HCT116 (cell line): ENCODE measurements around the gene RAB27B. TPM values are rescaled to one million over a fixed set of nuclear protein-coding genes. Genes with fewer than 3 reads are reported as not detected.

ENCODE experiments used
- ATAC-seq: fragments of 200-7000 bp; cut with Tn5 transposase; 2 replicates; pipeline ENCODE4 v1.9.1; 2020; ENCODE audit warnings: mild to moderate bottlenecking, moderate library complexity
- BruUV-seq: library from RNA; stranded (reverse); fragments of 400-500 nt; replicated peaks from 2 replicates; lab custom pipeline; 2021; lab: Mats Ljungman, UMichigan
- CTCF ChIA-PET: fragments of 300-600 bp; sonication (Branson Sonifier 250); formaldehyde crosslinking; loops from one replicate; lab custom pipeline; 2021; ENCODE audit warnings: antibody characterized with exemption; lab: Charles Lee
- POLR2A ChIA-PET: fragments of 300-600, 350-600 bp; sonication (Branson Sonifier 250); formaldehyde crosslinking; loops from one replicate; lab custom pipeline; 2021; ENCODE audit warnings: antibody characterized with exemption; lab: Charles Lee
- RAD21 ChIA-PET, 2 experiments: fragments of 300-600 bp; sonication (Branson Sonifier 250); formaldehyde crosslinking; loops; one replicate each; lab custom pipeline; 2023; ENCODE audit warnings: low total read pairs in 2 of 2; ENCODE audit not compliant: uncharacterized antibody in 2 of 2, unreplicated experiment in 2 of 2, low non-redundant PET in 1 of 2; lab: Charles Lee
- DNase-seq: peaks from one replicate; pipeline ENCODE4 v3.0.0-alpha.2; 2010; ENCODE audit warnings: low read depth, low spot score
- H2AFZ ChIP-seq: fragments of 200-600 bp; shearing (Covaris generic), sonication (generic); 2 replicates; pipeline ENCODE4 v1.6.1; 2017; ENCODE audit warnings: low read depth, mixed run types, mixed read lengths, antibody characterized with exemption, low read length; ENCODE audit not compliant: poor library complexity, severe bottlenecking
- H3K27ac ChIP-seq: 2 replicates; pipeline ENCODE4 v1.5.1; 2012; ENCODE audit warnings: low read depth, low read length
- H3K27me3 ChIP-seq: fragments of 200-600 bp; sonication (generic); 2 replicates; pipeline ENCODE4 v1.6.1; 2016; ENCODE audit warnings: mixed run types, low read length, mixed read lengths; ENCODE audit not compliant: insufficient read depth
- H3K36me3 ChIP-seq, 2 experiments: fragments of 200-500 bp in 1 of 2; fragments of 200-600 bp in 1 of 2; sonication (Bioruptor generic) in 1 of 2; sonication (generic) in 1 of 2; 2 replicates each; pipeline versions ENCODE4 v1.5.1 to v1.6.1; 2014 to 2016; ENCODE audit warnings: low read length in 2 of 2, inconsistent platforms in 1 of 2, mixed read lengths in 1 of 2, mixed run types in 1 of 2; ENCODE audit not compliant: insufficient read depth in 2 of 2, control insufficient read depth in 1 of 2
- H3K4me1 ChIP-seq, 2 experiments: fragments of 200-600 bp in 1 of 2; sonication (generic) in 1 of 2; 2 replicates each; pipeline versions ENCODE4 v1.5.1 to v1.6.1; 2012 to 2017; ENCODE audit warnings: low read length in 2 of 2, inconsistent platforms in 1 of 2, mild to moderate bottlenecking in 1 of 2, mixed read lengths in 1 of 2, mixed run types in 1 of 2, moderate library complexity in 1 of 2; ENCODE audit not compliant: insufficient read depth in 2 of 2, control insufficient read depth in 1 of 2
- H3K4me2 ChIP-seq: fragments of 200-600 bp; sonication (generic); 2 replicates; pipeline ENCODE4 v1.6.1; 2017; ENCODE audit warnings: mixed run types, low read length, mixed read lengths
- H3K4me3 ChIP-seq, 2 experiments: fragments of 200-600 bp in 1 of 2; sonication (generic) in 1 of 2; replicated peaks in 1 of 2; 2 replicates each; pipeline ENCODE4 v1.5.1; 2011 to 2016; ENCODE audit warnings: low read length in 2 of 2, control low read depth in 1 of 2, low read depth in 1 of 2, mild to moderate bottlenecking in 1 of 2, mixed read lengths in 1 of 2, mixed run types in 1 of 2
- H3K79me2 ChIP-seq: fragments of 200-600 bp; sonication (generic); 2 replicates; pipeline ENCODE4 v1.6.1; 2017; ENCODE audit warnings: mild to moderate bottlenecking, mixed run types, low read length, moderate library complexity, mixed read lengths; ENCODE audit not compliant: insufficient read depth
- H3K9ac ChIP-seq: fragments of 200-600 bp; sonication (generic); 2 replicates; pipeline ENCODE4 v1.6.1; 2016; ENCODE audit warnings: low read length, mixed read lengths
- H3K9me2 ChIP-seq: fragments of 200-600 bp; sonication (generic), shearing (Covaris generic); 2 replicates; pipeline ENCODE4 v1.6.1; 2017; ENCODE audit warnings: mixed run types, mild to moderate bottlenecking, moderate library complexity; ENCODE audit not compliant: insufficient read depth
- H3K9me3 ChIP-seq, 2 experiments: fragments of 200-500 bp in 1 of 2; fragments of 200-600 bp in 1 of 2; sonication (Bioruptor generic) in 1 of 2; sonication (generic) in 1 of 2; 2 replicates each; pipeline ENCODE4 v1.6.1; 2014 to 2017; ENCODE audit warnings: low read length in 2 of 2, mixed read lengths in 2 of 2, inconsistent platforms in 1 of 2, low read depth in 1 of 2, mild to moderate bottlenecking in 1 of 2, mixed run types in 1 of 2, moderate library complexity in 1 of 2; ENCODE audit not compliant: control insufficient read depth in 1 of 2, insufficient read depth in 1 of 2
- H4K20me1 ChIP-seq: fragments of 200-600 bp; sonication (generic), shearing (Covaris generic); 2 replicates; pipeline ENCODE4 v1.6.1; 2017; ENCODE audit warnings: mixed run types, mild to moderate bottlenecking, moderate library complexity; ENCODE audit not compliant: insufficient read depth
- ATF3 ChIP-seq: IDR thresholded peaks from 2 replicates; pipeline ENCODE4 v1.6.1; 2012
- CBX3 ChIP-seq: IDR thresholded peaks from 2 replicates; pipeline ENCODE4 v1.6.1; 2012; ENCODE audit warnings: low read depth
- CTCF ChIP-seq, 3 experiments: fragments of 200-600 bp in 1 of 3; sonication (generic) in 1 of 3; IDR thresholded peaks in 2 of 3; conservative IDR thresholded peaks in 1 of 3; 2 replicates each; pipeline ENCODE4 v1.5.1; 2012 to 2017; ENCODE audit warnings: low read depth in 2 of 3, low read length in 2 of 3, antibody characterized with exemption in 1 of 3, borderline replicate concordance in 1 of 3, control low read depth in 1 of 3, mild to moderate bottlenecking in 1 of 3, mixed read lengths in 1 of 3, mixed run types in 1 of 3, moderate library complexity in 1 of 3; ENCODE audit not compliant: insufficient read depth in 1 of 3
- EGR1 ChIP-seq: IDR thresholded peaks from 2 replicates; pipeline ENCODE4 v1.6.1; 2012; ENCODE audit warnings: low read depth
- ELF1 ChIP-seq: IDR thresholded peaks from 2 replicates; pipeline ENCODE4 v1.6.1; 2012; ENCODE audit warnings: low read depth, borderline replicate concordance
- EZH2 ChIP-seq: fragments of 200-600 bp; sonication (generic); IDR thresholded peaks from 2 replicates; pipeline ENCODE4 v1.6.1; 2017; ENCODE audit warnings: antibody characterized with exemption, mixed run types
- EZH2phosphoT487 ChIP-seq: fragments of 200-600 bp; IDR thresholded peaks from 2 replicates; pipeline ENCODE4 v1.6.1; 2018; ENCODE audit warnings: antibody characterized with exemption, borderline replicate concordance
- FOSL1 ChIP-seq: IDR thresholded peaks from 2 replicates; pipeline ENCODE4 v1.6.1; 2012; ENCODE audit warnings: low read depth
- MAX ChIP-seq: IDR thresholded peaks from 2 replicates; pipeline ENCODE4 v1.6.1; 2012
- POLR2A ChIP-seq: IDR thresholded peaks from 2 replicates; pipeline ENCODE4 v1.7.0; 2011; ENCODE audit warnings: borderline replicate concordance; ENCODE audit not compliant: insufficient read depth, insufficient read length; ENCODE audit errors: extremely low read depth
- POLR2AphosphoS5 ChIP-seq: IDR thresholded peaks from 2 replicates; pipeline ENCODE4 v1.6.1; 2011; ENCODE audit warnings: mild to moderate bottlenecking, low read depth, low read length, moderate library complexity
- REST ChIP-seq: IDR thresholded peaks from 2 replicates; pipeline ENCODE4 v1.6.1; 2012; ENCODE audit warnings: low read depth
- SIN3A ChIP-seq: IDR thresholded peaks from 2 replicates; pipeline ENCODE4 v1.6.1; 2012; ENCODE audit warnings: low read depth
- SRF ChIP-seq: IDR thresholded peaks from 2 replicates; pipeline ENCODE4 v1.6.1; 2012; ENCODE audit warnings: low read depth
- TCF7L2 ChIP-seq: IDR thresholded peaks from 2 replicates; pipeline ENCODE4 v1.7.0; 2011; ENCODE audit warnings: borderline replicate concordance, inconsistent platforms; ENCODE audit not compliant: insufficient read depth, insufficient read length; ENCODE audit errors: extremely low read depth
- ZFX ChIP-seq: fragments of 450-650 bp; IDR thresholded peaks from 2 replicates; pipeline ENCODE4 v1.6.1; 2017
- intact Hi-C: fragments of 100-400 bp; cut with micrococcal nuclease; formaldehyde crosslinking; loops from 2 replicates; pipeline ENCODE4 v1.10.0; 2022
- total RNA-seq: library from RNA; stranded (reverse); gene quantifications from one replicate; pipeline ENCODE4 v1.2.1, GENCODE V29; 2021; ENCODE audit not compliant: unreplicated experiment

Gene RAB27B
- total RNA-seq, 1 experiment from 2014 or later, result 2.2 TPM

- TF ChIP-seq CTCF (IDR thresholded peaks at IDR 0.05 in 2 of 3, conservative IDR thresholded peaks at IDR 0.05 in 1 of 3; ENCODE audit: borderline replicate concordance in 1 of 3, insufficient read depth in 1 of 3, low read depth in 2 of 3, low read length in 2 of 3) (no peak), FOSL1 (0 out of 2 replicates have a peak, but pooled peaks have one; percentile 6), SIN3A (no peak), ATF3 (no peak), SRF (peak; percentile 46), EGR1 (no peak)
Measured at GRCh38 chr18:54828281-54828881, at the start of gene RAB27B (continued).

GRCh38 chr18:54780285-54780861 is 47.9 kb upstream of the RAB27B start:
- no TSS peak for BruUV-seq
- no peak overlapping the region for H3K9ac ChIP-seq
- POLR2A ChIA-PET, result interaction anchor here (1.1 kb wide), 1 partner anchor 11 kb away, joined by 3 read pairs; no protein-coding TSS in a partner anchor
- H3K9me2 ChIP-seq, result no peaks in the 10 kb centered on the region
- no peak for DNase-seq
- intact Hi-C loops, result no loop called here
- CTCF ChIA-PET, result no interaction called here
- peaks cover 14 to 28% of the 10 kb centered on the region in 2 experiments for H3K4me1 ChIP-seq
- H3K4me3 ChIP-seq, result no peak overlapping the region
- H3K27me3 ChIP-seq, result no peaks in the 10 kb centered on the region
- H3K9me3 ChIP-seq, result no peaks in the 10 kb centered on the region
- H2AFZ ChIP-seq, result no peak overlapping the region
- RAD21 ChIA-PET, result no interaction called here
- no peaks in the 10 kb centered on the region for H3K79me2 ChIP-seq
- H3K4me2 ChIP-seq, result no peak overlapping the region
- ATAC-seq, result no peak
- H3K36me3 ChIP-seq, result no peaks in the 10 kb centered on the region
- no peaks in the 10 kb centered on the region for H4K20me1 ChIP-seq
- H3K27ac ChIP-seq, result no peak overlapping the region
- no peak for TF ChIP-seq TCF7L2
- no peak for TF ChIP-seq EZH2phosphoT487
- TF ChIP-seq EZH2, result no peak
- TF ChIP-seq POLR2AphosphoS5, result no peak
- TF ChIP-seq CBX3, result no peak
- TF ChIP-seq POLR2A, result no peak
- TF ChIP-seq ZFX, result no peak
- TF ChIP-seq CTCF (IDR thresholded peaks at IDR 0.05 in 2 of 3, conservative IDR thresholded peaks at IDR 0.05 in 1 of 3; ENCODE audit: borderline replicate concordance in 1 of 3, insufficient read depth in 1 of 3, low read depth in 2 of 3, low read length in 2 of 3), result no peak
- TF ChIP-seq SRF, result no peak
- no peak for TF ChIP-seq MAX
- no peak for TF ChIP-seq REST
- TF ChIP-seq ELF1, result no peak
